Type B pancreatic cell (in vitro differentiated cells): ENCODE measurements around the gene CATSPERZ. TPM values are rescaled to one million over a fixed set of nuclear protein-coding genes. Genes with fewer than 3 reads are reported as not detected.

Source experiments
- DNase-seq: peaks from one replicate; pipeline ENCODE4 v3.0.0; 2021; ENCODE audit warnings: mixed read lengths; ENCODE audit not compliant: unreplicated experiment; ENCODE audit errors: extremely low spot score
- H3K27ac Mint-ChIP-seq: 2 replicates; pipeline ENCODE4 v1.8.0; 2021; ENCODE audit warnings: mild to moderate bottlenecking, mixed read lengths
- H3K27me3 Mint-ChIP-seq: 2 replicates; pipeline ENCODE4 v1.8.0; 2021; ENCODE audit warnings: mixed read lengths
- H3K36me3 Mint-ChIP-seq: 2 replicates; pipeline ENCODE4 v1.8.0; 2021; ENCODE audit warnings: mixed read lengths
- H3K4me1 Mint-ChIP-seq: one replicate; pipeline ENCODE4 v1.8.0; 2021; ENCODE audit warnings: mixed read lengths; ENCODE audit not compliant: unreplicated experiment
- H3K4me3 Mint-ChIP-seq: 2 replicates; pipeline ENCODE4 v1.8.0; 2021; ENCODE audit warnings: mild to moderate bottlenecking, mixed read lengths
- H3K9me3 Mint-ChIP-seq: 2 replicates; pipeline ENCODE4 v1.8.0; 2021; ENCODE audit warnings: mixed read lengths
- CTCF ChIP-seq: fragments of 200-600 bp; sonication (generic); conservative IDR thresholded peaks from 2 replicates; pipeline ENCODE4 v1.5.0; 2021; ENCODE audit warnings: antibody characterized with exemption, mild to moderate bottlenecking
- total RNA-seq: library from RNA; stranded (reverse); gene quantifications from 2 replicates; pipeline ENCODE4 v1.2.1, GENCODE V29; 2021; ENCODE audit warnings: low replicate concordance

CATSPERZ gene
- total RNA-seq, 1 donor from 2014 or later = not detected

- H3K4me1 Mint-ChIP-seq = peaks cover 7% of the 10 kb centered on the region
- H3K4me3 Mint-ChIP-seq = peak overlapping the region; percentile 45
- peaks cover 4% of the 10 kb centered on the region for H3K27me3 Mint-ChIP-seq
- H3K9me3 Mint-ChIP-seq = no peaks in the 10 kb centered on the region
- TF ChIP-seq CTCF = no peak
- no peaks in the 10 kb centered on the region for H3K36me3 Mint-ChIP-seq
- H3K27ac Mint-ChIP-seq = no peak overlapping the region
- DNase-seq = no peak
Measured at GRCh38 chr11:64342869-64343745, 42.9 kb downstream of the CATSPERZ start.

GRCh38 chr11:64343767-64344559 is 43.8 kb downstream of the CATSPERZ start:
- Mint-ChIP-seq H3K27me3 (peaks cover 4% of the 10 kb centered on the region), H3K4me1 (peaks cover 7% of the 10 kb centered on the region), H3K27ac (no peak overlapping the region), H3K4me3 (no peak overlapping the region), H3K36me3 (no peaks in the 10 kb centered on the region), H3K9me3 (no peaks in the 10 kb centered on the region)
- peak; percentile 56 for TF ChIP-seq CTCF
- DNase-seq = no peak

- no peak overlapping the region for H3K27ac Mint-ChIP-seq
- TF ChIP-seq CTCF = no peak
- H3K36me3 Mint-ChIP-seq = no peaks in the 10 kb centered on the region
- H3K9me3 Mint-ChIP-seq = no peaks in the 10 kb centered on the region
- H3K4me1 Mint-ChIP-seq = peaks cover 7% of the 10 kb centered on the region
- H3K27me3 Mint-ChIP-seq = no peaks in the 10 kb centered on the region
- H3K4me3 Mint-ChIP-seq = no peak overlapping the region
- no peak for DNase-seq
Measured at GRCh38 chr11:64344787-64345186, 44.6 kb downstream of the CATSPERZ start.

- no peak overlapping the region for H3K4me3 Mint-ChIP-seq
- no peak for DNase-seq
- no peaks in the 10 kb centered on the region for H3K27me3 Mint-ChIP-seq
- H3K36me3 Mint-ChIP-seq = no peaks in the 10 kb centered on the region
- TF ChIP-seq CTCF = no peak
- peak overlapping the region; percentile 26 for H3K27ac Mint-ChIP-seq
- no peaks in the 10 kb centered on the region for H3K9me3 Mint-ChIP-seq
- peaks cover 4% of the 10 kb centered on the region for H3K4me1 Mint-ChIP-seq
Measured at GRCh38 chr11:64347193-64347867, 47.2 kb downstream of the CATSPERZ start.

GRCh38 chr11:64348383-64349024 is 48.3 kb downstream of the CATSPERZ start:
- H3K4me1 Mint-ChIP-seq = peaks cover 4% of the 10 kb centered on the region
- H3K27me3 Mint-ChIP-seq = no peaks in the 10 kb centered on the region
- no peak overlapping the region for H3K27ac Mint-ChIP-seq
- H3K36me3 Mint-ChIP-seq = no peaks in the 10 kb centered on the region
- DNase-seq = no peak
- H3K9me3 Mint-ChIP-seq = no peaks in the 10 kb centered on the region
- H3K4me3 Mint-ChIP-seq = no peak overlapping the region
- no peak for TF ChIP-seq CTCF
